ENCODE data around the gene TNFRSF19.

TNFRSF19 gene

DNA sequence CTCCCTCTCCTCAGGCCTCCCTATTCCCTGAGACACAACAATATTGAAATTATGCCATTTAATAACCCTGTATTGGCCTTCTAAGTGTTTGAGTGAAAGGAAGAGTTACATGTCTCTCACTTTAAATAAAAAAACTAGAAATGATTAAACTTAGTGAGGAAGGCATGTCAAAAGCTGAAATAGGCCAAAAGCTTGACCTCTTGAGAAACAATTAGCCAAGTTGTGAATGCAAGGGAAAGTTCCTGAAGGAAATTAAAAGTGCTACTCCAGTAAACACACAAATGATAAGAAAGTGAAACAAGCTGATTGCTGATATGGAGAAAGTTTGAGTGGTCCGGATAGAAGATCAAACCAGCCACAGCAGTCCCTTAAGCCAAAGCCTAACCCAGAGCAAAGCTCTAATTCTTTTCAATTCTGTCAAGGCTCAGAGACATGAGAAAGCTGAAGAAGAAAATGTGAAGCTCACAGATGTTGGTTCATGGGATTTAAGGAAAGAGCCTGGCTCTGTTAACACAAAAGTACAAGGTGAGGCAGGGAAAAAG lies 127.6 kb downstream of the TNFRSF19 start:
- Histone ChIP-seq H2BK15ac (ENCODE audit: low read depth, poor library complexity, severe bottlenecking) (no peak overlapping the region), H2BK120ac (ENCODE audit: low read depth, low read length) (no peak overlapping the region), H3K79me1 (replicated peaks; ENCODE audit: low read length, poor library complexity, severe bottlenecking) (no peaks in the 10 kb centered on the region), H3K4me3 (ENCODE audit: insufficient read depth in 1 of 2, low read depth in 1 of 2, low read length in 2 of 2) (no peak overlapping the region), H3K9ac (ENCODE audit: low read length) (no peak overlapping the region), H3K4me2 (ENCODE audit: low read length, poor library complexity, severe bottlenecking) (no peak overlapping the region), H2AK5ac (ENCODE audit: low read length, severe bottlenecking) (peak overlapping the region; percentile 50), H3K36me3 (ENCODE audit: control insufficient read depth in 1 of 2, insufficient read depth in 2 of 2, low read depth in 1 of 2, low read length in 2 of 2) (no peaks in the 10 kb centered on the region), H3K27me3 (ENCODE audit: control insufficient read depth in 1 of 2, insufficient read depth in 1 of 2, low read length in 2 of 2) (no peaks in the 10 kb centered on the region), H3K9me3 (ENCODE audit: control insufficient read depth, low read length) (no peaks in the 10 kb centered on the region), H2BK5ac (ENCODE audit: low read depth, low read length, poor library complexity, severe bottlenecking) (no peak overlapping the region), H4K8ac (ENCODE audit: low read length) (no peak overlapping the region), H2BK12ac (ENCODE audit: low read length in 2 of 2) (no peak overlapping the region), H4K91ac (ENCODE audit: low read length) (no peak overlapping the region), H3K4me1 (ENCODE audit: control insufficient read depth, insufficient read depth, low read depth, low read length) (peaks cover 23% of the 10 kb centered on the region), H3K18ac (ENCODE audit: low read depth in 1 of 2, low read length in 2 of 2) (no peak overlapping the region), H3K27ac (ENCODE audit: low read length, poor library complexity, severe bottlenecking) (no peak overlapping the region), H2AFZ (ENCODE audit: low read depth, low read length) (no peak overlapping the region), H3K23ac (ENCODE audit: low read length in 2 of 2) (no peak overlapping the region), H3K4ac (ENCODE audit: low read depth in 1 of 2, low read length in 2 of 2) (no peak overlapping the region), H3K14ac (ENCODE audit: low read length in 2 of 2) (no peak overlapping the region)
- no peak for DNase-seq
- no CpG with 5 or more reads among the region's 1 CpG for WGBS

DNA sequence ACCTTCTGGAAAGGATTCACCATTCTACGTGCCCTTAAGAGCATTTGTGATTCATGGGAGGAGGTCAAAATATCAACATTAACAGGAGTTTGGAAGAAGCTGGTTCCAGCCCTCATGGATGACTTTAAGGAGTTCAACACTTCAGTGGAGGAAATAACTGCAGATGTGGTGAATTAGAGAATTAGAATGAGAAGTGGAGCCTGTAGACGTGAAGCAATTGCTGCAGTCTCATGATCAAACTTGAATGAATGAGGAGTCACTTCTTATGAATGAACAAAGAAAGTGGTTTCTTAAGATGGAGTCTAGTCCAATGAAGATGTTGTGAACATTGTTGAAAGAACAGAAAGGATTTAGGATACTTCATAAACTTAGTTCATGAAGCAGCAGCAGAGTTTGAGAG lies 129.1 kb downstream of the TNFRSF19 start:
- no peak overlapping the region for H4K8ac ChIP-seq (ENCODE audit: low read length)
- H3K14ac ChIP-seq (ENCODE audit: low read length in 2 of 2), result no peak overlapping the region
- no peak overlapping the region for H2BK15ac ChIP-seq (ENCODE audit: low read depth, poor library complexity, severe bottlenecking)
- no peaks in the 10 kb centered on the region for H3K27me3 ChIP-seq (ENCODE audit: control insufficient read depth in 1 of 2, insufficient read depth in 1 of 2, low read length in 2 of 2)
- H3K9me3 ChIP-seq (ENCODE audit: control insufficient read depth, low read length), result no peaks in the 10 kb centered on the region
- H3K4me2 ChIP-seq (ENCODE audit: low read length, poor library complexity, severe bottlenecking), result no peak overlapping the region
- peaks cover 23% of the 10 kb centered on the region for H3K4me1 ChIP-seq (ENCODE audit: control insufficient read depth, insufficient read depth, low read depth, low read length)
- H4K91ac ChIP-seq (ENCODE audit: low read length), result no peak overlapping the region
- H2BK5ac ChIP-seq (ENCODE audit: low read depth, low read length, poor library complexity, severe bottlenecking), result no peak overlapping the region
- DNase-seq, result no peak
- no peak overlapping the region for H3K27ac ChIP-seq (ENCODE audit: low read length, poor library complexity, severe bottlenecking)
- no peak overlapping the region for H3K18ac ChIP-seq (ENCODE audit: low read depth in 1 of 2, low read length in 2 of 2)
- H2AK5ac ChIP-seq (ENCODE audit: low read length, severe bottlenecking), result no peak overlapping the region
- H3K36me3 ChIP-seq (ENCODE audit: control insufficient read depth in 1 of 2, insufficient read depth in 2 of 2, low read depth in 1 of 2, low read length in 2 of 2), result no peaks in the 10 kb centered on the region
- no peak overlapping the region for H3K4ac ChIP-seq (ENCODE audit: low read depth in 1 of 2, low read length in 2 of 2)
- H2BK12ac ChIP-seq (ENCODE audit: low read length in 2 of 2), result no peak overlapping the region
- H2AFZ ChIP-seq (ENCODE audit: low read depth, low read length), result no peak overlapping the region
- no peak overlapping the region for H2BK120ac ChIP-seq (ENCODE audit: low read depth, low read length)
- H3K9ac ChIP-seq (ENCODE audit: low read length), result no peak overlapping the region
- 86% methylated on average over 2 of the region's 2 CpGs for WGBS
- no peak overlapping the region for H3K4me3 ChIP-seq (ENCODE audit: insufficient read depth in 1 of 2, low read depth in 1 of 2, low read length in 2 of 2)
- no peak overlapping the region for H3K23ac ChIP-seq (ENCODE audit: low read length in 2 of 2)
- H3K79me1 ChIP-seq (replicated peaks; ENCODE audit: low read length, poor library complexity, severe bottlenecking), result no peaks in the 10 kb centered on the region

DNA sequence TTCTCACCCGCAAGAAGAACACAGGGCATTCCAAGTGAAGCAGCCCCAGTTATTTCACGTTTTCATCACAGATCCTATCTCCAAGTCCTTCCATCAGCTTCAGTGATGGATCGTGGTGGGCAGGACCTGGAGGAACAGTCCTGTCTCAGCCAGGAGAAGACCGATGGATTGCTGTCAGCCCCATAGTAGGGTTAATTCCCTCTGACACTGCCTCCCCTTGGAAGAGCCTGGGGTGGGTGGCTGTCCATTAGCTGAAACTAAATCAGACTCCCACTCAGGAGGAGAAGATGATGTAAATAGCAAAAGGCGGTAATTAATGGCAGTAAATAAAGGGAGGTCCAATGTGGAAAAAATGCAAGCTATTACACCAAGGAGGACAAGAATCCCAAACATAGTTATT lies 131.0 kb downstream of the TNFRSF19 start:
- Histone ChIP-seq H4K8ac (ENCODE audit: low read length) (no peak overlapping the region), H3K4me2 (ENCODE audit: low read length, poor library complexity, severe bottlenecking) (no peak overlapping the region), H4K91ac (ENCODE audit: low read length) (no peak overlapping the region), H3K14ac (ENCODE audit: low read length in 2 of 2) (no peak overlapping the region), H3K27me3 (ENCODE audit: control insufficient read depth in 1 of 2, insufficient read depth in 1 of 2, low read length in 2 of 2) (no peaks in the 10 kb centered on the region), H2BK120ac (ENCODE audit: low read depth, low read length) (no peak overlapping the region), H3K36me3 (ENCODE audit: control insufficient read depth in 1 of 2, insufficient read depth in 2 of 2, low read depth in 1 of 2, low read length in 2 of 2) (no peaks in the 10 kb centered on the region), H3K18ac (ENCODE audit: low read depth in 1 of 2, low read length in 2 of 2) (no peak overlapping the region), H3K9me3 (ENCODE audit: control insufficient read depth, low read length) (no peaks in the 10 kb centered on the region), H2AFZ (ENCODE audit: low read depth, low read length) (no peak overlapping the region), H2BK5ac (ENCODE audit: low read depth, low read length, poor library complexity, severe bottlenecking) (no peak overlapping the region), H3K4me1 (ENCODE audit: control insufficient read depth, insufficient read depth, low read depth, low read length) (peaks cover 21% of the 10 kb centered on the region), H3K4ac (ENCODE audit: low read depth in 1 of 2, low read length in 2 of 2) (no peak overlapping the region), H3K9ac (ENCODE audit: low read length) (peak overlapping the region; percentile 70), H2AK5ac (ENCODE audit: low read length, severe bottlenecking) (no peak overlapping the region), H2BK12ac (ENCODE audit: low read length in 2 of 2) (no peak overlapping the region), H3K79me1 (replicated peaks; ENCODE audit: low read length, poor library complexity, severe bottlenecking) (no peaks in the 10 kb centered on the region), H3K27ac (ENCODE audit: low read length, poor library complexity, severe bottlenecking) (peak overlapping the region; percentile 31), H2BK15ac (ENCODE audit: low read depth, poor library complexity, severe bottlenecking) (no peak overlapping the region), H3K4me3 (ENCODE audit: insufficient read depth in 1 of 2, low read depth in 1 of 2, low read length in 2 of 2) (peak overlapping the region in 1 of 2 experiments; percentile 55), H3K23ac (ENCODE audit: low read length in 2 of 2) (no peak overlapping the region)
- DNase-seq, result no peak
- WGBS, result 84% methylated on average over 4 of the region's 5 CpGs

DNA sequence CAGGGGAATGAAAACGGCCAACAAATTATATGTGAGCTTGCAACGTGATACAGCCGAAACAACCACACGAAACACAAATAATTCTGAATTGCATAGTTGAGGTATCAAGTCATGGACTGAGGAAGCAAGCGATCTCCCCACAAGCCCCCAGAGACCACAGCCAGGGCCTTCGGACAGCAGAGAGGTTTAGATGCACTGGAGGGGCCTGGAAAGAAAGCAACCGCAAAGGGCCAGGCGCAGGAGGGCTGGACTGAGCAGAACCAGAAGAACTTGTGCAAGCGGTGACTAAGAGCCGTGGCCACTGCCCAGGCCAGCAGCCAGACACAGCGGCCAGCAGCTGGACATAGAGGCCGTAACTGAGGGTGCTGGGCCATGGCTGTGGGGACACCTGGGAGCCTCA lies 131.4 kb downstream of the TNFRSF19 start:
- H3K18ac ChIP-seq (ENCODE audit: low read depth in 1 of 2, low read length in 2 of 2), result no peak overlapping the region
- DNase-seq, result peak; percentile 89
- H3K27ac ChIP-seq (ENCODE audit: low read length, poor library complexity, severe bottlenecking), result peak overlapping the region; percentile 22
- no peak overlapping the region for H3K4ac ChIP-seq (ENCODE audit: low read depth in 1 of 2, low read length in 2 of 2)
- no peak overlapping the region for H2BK12ac ChIP-seq (ENCODE audit: low read length in 2 of 2)
- H2BK15ac ChIP-seq (ENCODE audit: low read depth, poor library complexity, severe bottlenecking), result no peak overlapping the region
- 67% methylated on average over 12 of the region's 12 CpGs for WGBS
- no peak overlapping the region for H2AK5ac ChIP-seq (ENCODE audit: low read length, severe bottlenecking)
- peaks cover 17% of the 10 kb centered on the region for H3K4me1 ChIP-seq (ENCODE audit: control insufficient read depth, insufficient read depth, low read depth, low read length)
- no peak overlapping the region for H3K14ac ChIP-seq (ENCODE audit: low read length in 2 of 2)
- H3K4me2 ChIP-seq (ENCODE audit: low read length, poor library complexity, severe bottlenecking), result no peak overlapping the region
- H3K36me3 ChIP-seq (ENCODE audit: control insufficient read depth in 1 of 2, insufficient read depth in 2 of 2, low read depth in 1 of 2, low read length in 2 of 2), result no peaks in the 10 kb centered on the region
- H3K23ac ChIP-seq (ENCODE audit: low read length in 2 of 2), result no peak overlapping the region
- H2BK120ac ChIP-seq (ENCODE audit: low read depth, low read length), result no peak overlapping the region
- no peak overlapping the region for H3K4me3 ChIP-seq (ENCODE audit: insufficient read depth in 1 of 2, low read depth in 1 of 2, low read length in 2 of 2)
- no peak overlapping the region for H4K8ac ChIP-seq (ENCODE audit: low read length)
- H2BK5ac ChIP-seq (ENCODE audit: low read depth, low read length, poor library complexity, severe bottlenecking), result no peak overlapping the region
- peak overlapping the region; percentile 70 for H3K9ac ChIP-seq (ENCODE audit: low read length)
- peaks cover 0 to 3% of the 10 kb centered on the region in 2 experiments for H3K27me3 ChIP-seq (ENCODE audit: control insufficient read depth in 1 of 2, insufficient read depth in 1 of 2, low read length in 2 of 2)
- no peak overlapping the region for H4K91ac ChIP-seq (ENCODE audit: low read length)
- H3K9me3 ChIP-seq (ENCODE audit: control insufficient read depth, low read length), result no peaks in the 10 kb centered on the region
- no peak overlapping the region for H2AFZ ChIP-seq (ENCODE audit: low read depth, low read length)
- no peaks in the 10 kb centered on the region for H3K79me1 ChIP-seq (replicated peaks; ENCODE audit: low read length, poor library complexity, severe bottlenecking)

Data from mesenchymal stem cell (in vitro differentiated cells and primary cell).